Effector CD8-positive, alpha-beta T cell (primary cell): ENCODE data around the gene SEMA6D.

Experiments
- DNase-seq: peaks from one replicate; lab custom pipeline; 2025; lab: John Stamatoyannopoulos, UW

Gene SEMA6D

DNA sequence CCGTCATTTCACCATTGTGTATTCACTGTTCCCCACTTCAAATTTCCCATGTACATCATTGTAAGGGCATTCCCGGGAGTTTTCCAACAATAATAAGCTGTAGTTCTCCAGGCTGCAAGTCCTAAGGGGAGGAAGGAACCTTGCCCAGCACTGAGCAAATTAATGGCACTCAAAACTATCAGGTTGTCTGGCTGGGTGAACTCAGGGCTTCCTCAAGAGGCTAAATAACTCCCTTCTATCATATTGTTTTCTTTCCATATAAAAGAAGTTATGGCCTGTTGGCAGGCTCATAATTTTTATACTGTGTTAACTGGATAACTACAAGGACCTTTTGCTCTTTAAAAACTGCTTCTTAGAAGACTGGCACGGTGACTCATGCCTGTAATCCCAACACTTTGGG, 71.4 kb downstream of the SEMA6D start:
- DNase-seq: no peak

DNA sequence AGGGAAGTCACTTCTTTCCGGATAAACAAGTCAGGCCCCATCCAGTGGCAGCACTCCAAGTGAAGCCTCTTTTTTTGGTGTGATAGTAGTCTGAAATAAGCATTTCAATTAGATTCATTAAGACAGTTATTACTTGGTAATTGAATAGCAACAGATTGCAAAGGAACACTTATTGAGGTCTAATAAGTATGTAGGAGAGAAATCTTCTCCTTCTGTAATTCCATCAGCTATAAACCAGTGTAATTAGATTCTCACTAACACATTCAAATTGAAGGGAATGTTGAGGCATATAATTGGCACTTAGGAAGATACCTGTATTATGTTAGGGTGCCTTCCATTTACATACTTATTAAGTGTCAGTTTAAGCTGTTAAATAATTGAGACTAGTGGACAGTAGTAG, 73.9 kb downstream of the SEMA6D start:
- DNase-seq: no peak

DNA sequence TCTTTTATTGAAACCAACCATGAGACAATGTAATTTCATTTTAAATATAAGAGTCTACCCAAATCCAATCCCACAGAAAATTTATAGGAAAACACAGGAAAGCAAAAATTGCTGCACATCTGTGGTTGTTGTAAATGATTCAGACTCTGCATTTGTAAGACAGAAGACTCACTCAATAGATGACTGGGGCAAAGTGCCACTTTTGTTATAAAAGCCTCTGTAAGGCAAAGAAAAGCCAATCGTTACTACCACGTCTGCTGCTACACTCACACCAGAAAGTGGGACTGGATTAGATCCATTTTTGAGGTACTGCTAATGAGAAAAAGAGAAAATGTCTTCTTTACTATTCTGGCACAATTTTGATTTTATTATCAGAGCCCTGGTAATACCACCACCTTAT, 74.9 kb downstream of the SEMA6D start:
- no peak for DNase-seq

DNA sequence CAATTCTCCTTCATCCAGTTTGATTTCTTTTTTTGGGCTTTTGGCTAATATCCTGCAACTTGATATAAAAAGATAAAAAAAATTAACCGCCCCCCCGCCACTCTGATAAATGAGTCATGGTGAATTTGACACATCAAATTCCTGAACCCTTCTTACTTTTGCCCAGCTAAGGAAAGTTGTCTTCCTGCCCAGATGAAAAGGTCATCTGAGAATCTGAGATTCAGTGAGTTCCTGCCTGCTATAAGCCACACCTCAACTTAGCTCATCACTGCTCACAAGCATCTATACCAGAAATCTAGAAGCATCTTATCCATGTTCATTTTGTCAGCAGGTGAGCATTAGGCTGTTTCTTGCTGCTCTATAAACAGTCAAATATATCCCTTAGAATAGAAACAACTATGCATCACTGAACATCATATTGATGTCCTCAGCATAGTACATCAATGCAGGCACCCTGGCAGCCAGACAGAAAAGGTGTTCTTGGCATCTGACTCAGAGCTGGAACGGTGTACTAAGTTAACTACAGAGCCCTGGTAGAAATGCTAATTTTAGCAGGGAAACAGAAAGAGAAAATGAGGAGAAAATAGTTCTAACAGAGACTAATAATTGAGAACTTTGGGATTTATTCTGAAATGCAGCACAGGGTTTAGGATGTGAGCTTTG, 77.1 kb downstream of the SEMA6D start:
- no peak for DNase-seq

DNA sequence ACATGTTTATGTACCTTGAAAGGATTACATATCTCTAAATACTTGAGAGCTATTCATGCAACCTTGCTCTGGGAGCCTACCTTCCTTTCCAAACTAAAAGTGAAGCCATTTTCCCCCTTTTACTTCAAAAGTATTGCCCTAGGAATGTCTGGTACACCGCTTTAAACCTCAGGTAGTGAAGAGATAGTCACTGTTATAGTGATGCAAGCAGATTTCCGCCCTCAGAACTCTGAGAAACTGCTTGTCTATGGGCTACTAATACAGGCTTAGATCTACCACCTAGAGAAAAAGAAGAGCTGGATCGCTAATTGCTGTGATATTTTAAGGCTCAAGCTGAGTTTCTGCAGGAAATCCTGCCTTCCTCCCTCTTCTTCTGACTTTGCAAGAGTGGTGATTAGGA, 78.6 kb downstream of the SEMA6D start:
- DNase-seq: no peak

DNA sequence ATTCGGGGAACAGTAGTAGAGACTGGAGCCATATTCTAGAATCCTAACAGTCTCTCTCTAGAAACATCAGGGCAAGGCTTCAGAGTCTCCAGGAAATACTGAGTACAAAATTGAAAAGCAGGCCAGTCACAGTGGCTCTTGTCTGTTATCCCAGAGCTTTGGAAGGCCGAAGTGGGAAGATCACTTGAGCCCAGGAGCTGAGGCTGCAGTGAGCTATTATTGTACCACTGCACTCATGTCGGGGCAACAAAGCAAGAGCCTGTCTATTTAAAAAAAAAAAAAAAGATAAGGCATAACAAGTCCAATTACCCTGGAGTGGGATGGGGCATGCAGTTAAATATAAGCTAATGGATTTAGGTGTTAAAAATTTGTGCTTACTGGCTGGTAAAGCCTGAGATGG, 79.0 kb downstream of the SEMA6D start:
- DNase-seq: no peak

DNA sequence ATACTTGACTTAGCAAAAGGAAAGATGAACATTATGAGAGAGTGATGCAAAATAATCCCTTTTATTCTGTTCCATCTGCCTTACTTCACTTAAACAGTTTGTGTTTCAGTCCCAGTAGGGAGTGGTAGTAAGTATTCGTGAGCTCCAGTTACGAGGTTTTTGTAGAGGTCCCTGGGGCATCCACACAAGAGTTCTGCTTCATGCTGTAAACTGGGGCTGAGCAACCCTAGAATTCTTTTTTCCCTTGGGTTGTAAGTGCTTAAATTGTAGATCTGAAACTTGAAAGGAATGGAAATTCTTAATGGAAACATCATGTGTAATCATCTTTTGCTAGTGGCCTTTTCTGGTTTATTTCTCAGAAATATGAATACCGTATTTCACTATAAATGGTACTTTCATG, 79.5 kb downstream of the SEMA6D start:
- DNase-seq: no peak

DNA sequence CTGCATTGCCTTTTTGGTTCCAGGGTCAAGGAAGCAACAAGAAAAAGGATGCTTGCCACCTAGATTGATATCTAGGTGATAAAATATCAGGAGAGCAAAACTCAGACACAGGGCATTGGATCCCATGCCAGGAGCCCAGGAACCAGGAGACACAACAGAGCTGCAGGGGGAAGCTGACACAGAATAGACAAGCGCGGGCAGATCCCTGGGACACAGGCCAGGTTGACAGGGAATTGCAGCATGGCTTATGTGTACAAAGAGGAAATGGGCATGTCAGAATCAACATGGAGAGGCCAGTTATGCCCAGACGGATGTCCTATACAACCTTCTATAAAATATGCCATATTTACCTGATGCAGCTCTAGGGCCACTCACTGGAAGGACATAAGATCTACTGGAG, 84.2 kb downstream of the SEMA6D start:
- DNase-seq: no peak

DNA sequence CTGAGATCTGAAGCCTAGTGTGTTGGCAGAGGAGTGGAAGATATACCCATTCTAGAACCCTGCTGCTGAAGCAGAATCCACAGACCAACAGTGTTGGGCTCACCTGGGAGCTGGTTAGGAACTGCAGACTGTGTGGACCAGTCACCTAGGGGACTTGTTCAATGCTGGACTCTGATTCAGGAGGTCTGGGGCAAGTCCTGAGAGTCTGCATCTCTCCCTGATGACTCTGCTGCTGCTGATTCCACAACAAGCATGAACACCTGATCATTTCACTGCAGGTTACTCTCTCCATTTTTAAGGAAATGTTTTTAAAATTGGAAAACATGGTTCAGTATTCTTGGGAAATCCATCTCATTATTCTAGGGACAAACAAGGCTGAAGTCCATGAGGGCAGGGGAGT, 84.9 kb downstream of the SEMA6D start:
- no peak for DNase-seq

DNA sequence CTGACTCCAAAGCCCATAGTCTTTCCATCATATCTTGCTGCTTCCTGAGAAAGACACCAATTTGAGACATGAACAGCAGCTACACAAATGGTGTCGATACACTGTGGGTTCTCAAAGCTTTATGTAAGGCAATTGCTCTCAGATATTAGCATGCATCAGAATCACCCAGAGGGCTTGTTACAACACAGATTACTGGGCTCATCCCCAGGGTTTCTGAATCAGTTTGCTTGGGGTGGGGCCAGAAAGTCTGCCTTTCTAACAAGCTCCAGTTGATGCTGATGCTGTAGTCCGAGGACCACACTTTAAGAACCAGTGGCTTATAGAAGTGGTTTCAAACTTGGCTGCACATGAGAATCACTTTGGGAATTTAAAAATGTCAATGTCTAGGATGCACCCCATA, 86.5 kb downstream of the SEMA6D start:
- DNase-seq: no peak

DNA sequence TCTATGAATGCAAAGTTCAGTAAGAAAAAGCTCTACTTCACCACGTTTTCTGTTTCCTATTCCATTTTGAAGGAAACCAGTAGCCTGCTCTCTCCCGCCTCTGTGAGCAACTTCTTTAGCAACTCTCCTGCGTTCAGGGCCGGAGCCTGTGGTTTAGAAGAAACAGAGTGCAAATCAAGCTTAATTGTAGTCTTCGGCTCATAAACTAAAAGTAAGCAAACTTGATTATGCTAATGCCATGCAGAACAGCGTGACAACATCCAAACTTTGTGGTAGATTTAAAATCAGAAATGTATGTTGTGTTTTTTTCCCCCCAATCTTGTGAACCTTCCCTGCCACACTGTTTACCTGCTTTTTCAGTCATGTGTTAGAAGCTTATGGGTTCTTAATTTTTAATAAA, 87.4 kb downstream of the SEMA6D start:
- DNase-seq: no peak

DNA sequence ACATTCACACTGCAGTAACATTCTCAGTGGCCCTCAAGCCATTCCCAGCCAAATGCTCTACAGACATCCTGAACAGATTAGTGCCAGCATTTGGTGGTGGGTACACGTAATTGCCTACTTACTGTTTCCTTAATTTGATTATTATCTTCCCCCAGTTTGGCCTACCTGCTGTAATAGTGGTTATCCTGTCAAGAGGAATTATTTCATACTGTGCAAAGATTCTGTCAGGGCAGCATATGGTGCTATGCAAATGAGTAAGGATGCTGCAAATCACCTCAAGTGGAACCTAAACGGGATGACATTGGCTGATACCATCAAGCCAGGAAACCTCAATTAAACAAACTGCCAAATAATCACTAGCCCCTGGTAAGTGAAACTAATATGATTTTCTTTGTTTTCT, 88.7 kb downstream of the SEMA6D start:
- DNase-seq: no peak

DNA sequence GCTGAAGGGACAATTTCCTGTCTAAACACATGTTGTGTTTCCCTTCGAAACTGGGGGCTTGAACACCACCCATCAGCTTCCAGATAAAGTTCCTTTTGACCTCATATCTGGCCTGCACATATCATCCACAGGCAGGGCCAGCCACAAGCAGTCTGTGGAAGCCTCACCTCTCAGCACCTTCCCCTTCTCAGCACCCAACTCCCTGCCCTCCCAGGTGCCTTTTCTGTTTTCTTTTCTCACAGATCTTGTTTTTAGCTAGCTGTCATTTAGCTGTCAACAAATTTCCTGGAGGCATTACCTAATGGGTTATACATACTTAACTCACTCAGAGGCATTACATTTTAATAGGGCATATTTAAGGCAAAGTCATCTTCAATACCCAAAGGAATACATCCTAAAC, 93.9 kb downstream of the SEMA6D start:
- DNase-seq: no peak

DNA sequence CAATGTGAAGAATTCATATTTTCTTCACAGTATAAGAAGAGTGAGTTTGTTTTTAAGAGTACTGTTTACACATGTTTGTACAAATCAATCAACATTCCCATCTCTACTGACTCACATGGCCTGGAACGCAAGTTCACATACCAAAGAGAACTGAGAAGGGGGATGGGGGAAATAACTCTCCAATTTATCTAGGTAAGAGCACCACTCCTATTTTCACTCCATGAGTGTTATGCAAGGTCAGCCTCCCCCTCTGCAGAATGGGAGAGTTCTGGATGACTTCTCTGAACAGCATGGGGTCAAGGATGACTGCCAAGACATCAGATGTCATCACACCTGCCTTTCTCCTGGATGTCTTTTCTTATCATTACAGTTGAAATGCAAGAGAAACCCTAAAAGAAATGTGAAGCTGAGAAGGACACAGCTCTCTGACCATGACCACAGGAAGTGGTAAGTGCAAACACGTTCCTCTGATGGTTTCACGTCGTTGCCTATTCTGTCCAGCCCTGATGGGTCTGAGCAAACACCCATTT, 95.2 kb downstream of the SEMA6D start:
- no peak for DNase-seq

DNA sequence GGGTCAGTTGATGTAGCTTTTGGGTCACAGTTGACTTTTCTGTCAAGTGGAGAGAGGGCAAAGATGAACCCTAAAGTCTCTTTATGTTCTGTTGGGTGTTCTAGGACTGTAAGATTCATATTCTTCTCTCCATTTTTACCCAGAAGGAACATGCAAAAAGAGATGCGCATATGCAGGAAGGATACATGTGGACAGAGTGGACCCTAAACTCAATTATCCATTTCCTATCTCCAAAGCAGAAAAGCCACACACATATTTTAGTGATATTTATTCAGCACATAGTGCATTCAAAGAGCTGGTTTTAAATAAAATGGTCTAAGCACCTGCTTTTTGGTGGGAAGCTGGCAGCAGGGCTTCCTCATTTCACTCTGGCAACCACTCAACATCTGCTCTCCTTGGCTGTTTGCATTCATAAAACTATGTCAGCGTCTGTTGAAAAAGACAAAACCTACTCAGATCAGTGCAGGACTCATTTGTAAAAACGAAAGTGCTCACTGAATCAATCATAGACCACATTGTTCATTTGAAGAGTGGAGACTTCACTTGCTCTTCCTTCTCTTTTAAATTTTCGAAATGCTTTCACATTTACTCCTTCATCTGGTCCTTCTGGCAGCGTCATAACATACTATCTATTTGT, 96.6 kb downstream of the SEMA6D start:
- DNase-seq: no peak

DNA sequence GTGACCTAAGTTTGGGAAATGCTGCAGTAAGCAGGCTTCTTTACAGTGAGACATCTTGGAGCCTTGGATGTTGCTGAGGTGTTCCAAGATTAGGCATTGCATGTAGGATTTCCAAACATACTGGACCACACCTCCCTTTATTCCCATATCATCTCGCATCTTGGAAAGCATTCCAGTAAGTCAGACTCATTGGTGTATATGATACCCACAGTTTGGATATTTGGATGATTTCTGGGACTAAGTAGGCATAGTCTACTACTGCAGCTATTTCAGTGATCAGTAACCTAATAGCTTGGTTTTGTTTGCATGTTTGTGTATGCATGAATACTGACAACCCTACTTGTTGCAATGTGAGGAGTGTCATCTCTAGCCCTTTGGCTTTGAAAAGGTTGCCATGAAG, 97.3 kb downstream of the SEMA6D start:
- DNase-seq: no peak

DNA sequence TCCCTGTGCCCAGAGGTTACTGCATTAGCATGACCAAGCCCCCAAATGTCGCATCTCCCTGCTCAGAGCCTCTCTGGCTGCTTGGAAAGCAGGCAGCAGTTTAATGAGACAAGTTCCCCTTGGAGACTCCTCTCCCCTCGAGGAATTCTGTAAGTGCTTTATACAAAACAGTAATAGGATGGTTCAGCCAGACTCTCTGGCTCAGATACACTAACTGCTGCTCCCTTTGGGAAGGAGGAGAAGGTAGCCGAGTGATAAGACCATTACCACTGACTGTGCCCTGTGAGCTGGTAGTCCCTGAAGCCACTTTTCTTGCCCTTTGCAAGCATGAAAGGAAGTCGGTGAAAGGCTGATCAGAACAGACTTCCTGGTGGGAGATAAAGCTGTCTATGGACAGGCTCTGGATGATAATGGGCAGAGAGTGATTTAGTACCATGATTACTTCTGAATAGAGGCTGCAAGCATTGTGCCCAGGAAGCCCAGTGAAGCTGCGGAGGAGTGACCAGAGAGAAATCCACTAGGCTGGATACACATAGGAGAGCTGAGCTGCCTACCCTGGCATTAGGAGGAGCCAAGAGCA, 100.8 kb downstream of the SEMA6D start:
- no peak for DNase-seq

DNA sequence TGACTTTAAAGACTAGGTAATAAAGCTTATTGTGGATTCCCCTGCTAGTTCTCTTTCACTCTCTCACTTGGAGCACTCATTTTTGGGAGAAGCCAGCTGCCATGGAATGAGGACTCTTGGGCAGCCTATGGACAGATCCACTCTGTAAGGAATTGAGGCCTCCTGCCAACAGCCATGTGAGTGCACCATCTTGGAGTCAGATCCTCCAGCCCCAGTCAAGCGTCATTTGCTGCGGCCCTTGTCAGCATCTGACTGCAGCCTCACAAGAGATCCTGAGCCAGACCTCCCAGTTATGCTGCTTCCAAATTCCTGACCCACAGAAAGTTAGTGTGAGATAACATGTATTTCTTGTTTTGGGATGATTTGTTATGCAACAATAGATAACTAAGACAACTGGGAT, 101.9 kb downstream of the SEMA6D start:
- no peak for DNase-seq

DNA sequence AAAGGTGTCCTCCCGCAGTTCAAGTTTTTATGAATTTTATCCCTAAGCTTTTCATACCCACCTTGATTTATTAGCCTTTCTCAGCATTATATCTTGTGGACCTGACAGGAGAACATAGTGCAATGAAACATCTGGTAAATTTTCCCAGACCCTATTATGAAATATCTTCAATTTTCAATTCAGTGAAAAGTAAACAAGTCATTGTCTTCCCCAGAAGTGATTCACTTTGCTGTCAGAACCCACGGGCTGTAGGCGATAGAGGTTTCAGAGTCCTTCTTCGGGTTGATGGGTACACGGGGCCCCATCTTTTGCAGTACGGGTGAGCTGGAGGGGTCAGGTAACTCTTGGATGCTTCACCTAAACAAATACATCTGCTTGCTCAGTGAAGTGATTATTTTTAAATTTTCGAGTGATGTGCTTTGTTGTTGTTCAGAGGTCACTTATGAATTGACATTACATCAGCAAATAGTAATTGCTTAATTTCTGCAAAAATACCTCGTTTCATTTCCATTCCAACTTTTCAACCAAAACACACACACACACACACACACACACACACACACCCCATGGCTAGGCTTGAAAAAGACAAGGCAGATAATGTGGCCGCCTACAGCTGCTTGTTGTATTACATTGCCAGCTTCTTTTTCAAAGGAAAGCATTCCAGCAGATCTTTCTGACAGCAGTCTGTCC, 102.9 kb downstream of the SEMA6D start:
- no peak for DNase-seq

DNA sequence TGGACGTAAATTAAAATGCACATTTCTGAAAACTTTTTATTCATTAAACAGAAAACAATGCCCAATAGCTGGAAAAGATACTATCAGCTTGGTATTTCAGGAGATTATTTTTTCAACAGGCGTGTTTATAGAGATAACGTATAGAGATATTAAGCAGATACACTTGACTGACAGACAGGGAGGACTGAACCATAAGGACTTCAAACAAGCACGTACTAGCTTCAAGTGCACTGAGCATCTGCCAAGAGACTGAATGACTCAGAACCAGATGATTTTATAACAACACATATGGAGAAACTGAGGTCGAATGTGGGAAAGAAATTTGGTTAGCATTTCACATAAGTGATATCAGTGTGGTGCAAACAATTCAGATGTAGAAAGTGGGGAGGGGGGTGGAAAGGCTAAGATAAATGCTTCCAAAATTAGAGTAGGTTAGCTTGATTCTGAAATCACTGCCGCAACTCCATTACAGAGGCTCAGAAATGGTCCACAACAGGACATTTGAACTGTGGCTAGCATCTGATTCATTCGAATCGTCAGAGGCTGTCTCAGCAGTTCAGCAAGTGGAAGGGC, 103.5 kb downstream of the SEMA6D start:
- DNase-seq: no peak

DNA sequence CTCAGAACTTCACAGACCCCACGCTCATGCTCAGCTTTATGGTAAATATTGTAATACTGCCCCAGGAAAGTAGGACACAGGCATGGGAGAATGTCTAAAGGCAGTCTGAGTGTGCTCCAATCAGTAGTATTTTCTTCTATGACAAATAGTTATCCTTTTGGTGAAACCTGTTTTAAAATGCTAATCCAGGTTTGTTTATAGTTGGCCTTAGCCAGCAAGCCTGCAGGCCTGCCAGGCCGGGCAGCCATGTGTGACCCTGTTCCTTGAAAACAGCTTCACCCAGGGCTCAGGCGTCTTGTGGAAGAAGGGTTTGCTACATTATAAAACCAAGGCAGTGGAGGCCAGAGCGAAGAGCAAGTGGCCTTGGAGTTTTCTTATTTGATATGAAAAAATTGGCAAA, 104.7 kb downstream of the SEMA6D start:
- DNase-seq: no peak
